NOMO-1 treated with DMSO at 0.1 percent for 48 hours (cell line): Measurements from ENCODE around the gene LOXHD1.
A peak's percentile ranks its signal among the peaks of the same experiment; 100 is the strongest.

Experiments used
- DNase-seq: peaks from one replicate; lab custom pipeline; 2025; ENCODE audit not compliant: unreplicated experiment; lab: John Stamatoyannopoulos, UW

LOXHD1 gene, protein sequence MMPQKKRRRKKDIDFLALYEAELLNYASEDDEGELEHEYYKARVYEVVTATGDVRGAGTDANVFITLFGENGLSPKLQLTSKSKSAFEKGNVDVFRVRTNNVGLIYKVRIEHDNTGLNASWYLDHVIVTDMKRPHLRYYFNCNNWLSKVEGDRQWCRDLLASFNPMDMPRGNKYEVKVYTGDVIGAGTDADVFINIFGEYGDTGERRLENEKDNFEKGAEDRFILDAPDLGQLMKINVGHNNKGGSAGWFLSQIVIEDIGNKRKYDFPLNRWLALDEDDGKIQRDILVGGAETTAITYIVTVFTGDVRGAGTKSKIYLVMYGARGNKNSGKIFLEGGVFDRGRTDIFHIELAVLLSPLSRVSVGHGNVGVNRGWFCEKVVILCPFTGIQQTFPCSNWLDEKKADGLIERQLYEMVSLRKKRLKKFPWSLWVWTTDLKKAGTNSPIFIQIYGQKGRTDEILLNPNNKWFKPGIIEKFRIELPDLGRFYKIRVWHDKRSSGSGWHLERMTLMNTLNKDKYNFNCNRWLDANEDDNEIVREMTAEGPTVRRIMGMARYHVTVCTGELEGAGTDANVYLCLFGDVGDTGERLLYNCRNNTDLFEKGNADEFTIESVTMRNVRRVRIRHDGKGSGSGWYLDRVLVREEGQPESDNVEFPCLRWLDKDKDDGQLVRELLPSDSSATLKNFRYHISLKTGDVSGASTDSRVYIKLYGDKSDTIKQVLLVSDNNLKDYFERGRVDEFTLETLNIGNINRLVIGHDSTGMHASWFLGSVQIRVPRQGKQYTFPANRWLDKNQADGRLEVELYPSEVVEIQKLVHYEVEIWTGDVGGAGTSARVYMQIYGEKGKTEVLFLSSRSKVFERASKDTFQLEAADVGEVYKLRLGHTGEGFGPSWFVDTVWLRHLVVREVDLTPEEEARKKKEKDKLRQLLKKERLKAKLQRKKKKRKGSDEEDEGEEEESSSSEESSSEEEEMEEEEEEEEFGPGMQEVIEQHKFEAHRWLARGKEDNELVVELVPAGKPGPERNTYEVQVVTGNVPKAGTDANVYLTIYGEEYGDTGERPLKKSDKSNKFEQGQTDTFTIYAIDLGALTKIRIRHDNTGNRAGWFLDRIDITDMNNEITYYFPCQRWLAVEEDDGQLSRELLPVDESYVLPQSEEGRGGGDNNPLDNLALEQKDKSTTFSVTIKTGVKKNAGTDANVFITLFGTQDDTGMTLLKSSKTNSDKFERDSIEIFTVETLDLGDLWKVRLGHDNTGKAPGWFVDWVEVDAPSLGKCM (N-terminal part only)

DNA sequence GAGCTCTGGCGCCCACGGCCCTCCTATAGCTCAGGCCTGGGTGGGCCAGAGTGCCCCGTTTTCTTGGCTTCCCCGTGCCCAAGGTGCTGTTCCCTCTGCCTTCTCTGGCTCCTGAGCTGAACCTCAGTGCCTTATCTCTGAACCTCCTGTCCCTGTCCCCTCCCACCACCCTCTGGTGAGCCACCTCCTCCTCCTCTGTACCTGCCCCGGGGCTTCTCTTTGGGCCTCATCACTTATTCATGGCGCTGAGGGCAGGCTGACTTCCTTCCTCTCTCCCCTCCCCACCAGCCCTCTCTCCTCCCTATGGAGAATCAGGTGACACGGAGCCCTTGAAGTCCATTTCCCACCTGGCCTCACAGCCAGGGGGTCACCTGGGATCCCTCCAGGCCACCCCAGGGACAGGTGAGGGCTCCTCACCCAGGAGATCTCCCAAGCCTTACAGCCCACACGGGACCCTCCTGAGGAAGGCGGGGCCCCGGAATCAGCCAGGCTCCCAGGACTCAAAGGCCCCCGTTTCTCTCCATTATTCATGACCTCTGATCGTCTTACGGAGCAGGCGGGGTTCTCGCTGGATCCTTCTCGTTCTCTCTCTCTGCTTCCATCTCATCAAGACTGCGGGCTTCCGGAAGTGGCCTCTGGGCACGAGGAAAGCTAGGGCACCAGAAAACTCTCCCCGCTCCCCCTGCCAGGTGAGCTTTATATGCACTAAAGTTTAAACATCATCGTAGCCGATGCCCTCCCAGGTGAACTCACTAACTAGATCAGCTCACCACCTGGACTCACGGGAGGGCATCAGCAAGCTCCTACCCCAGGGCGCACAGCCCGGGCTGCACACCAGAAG is at the start of gene LOXHD1:
LOXHD1 (minus strand) TSS at position 106 of the 841 bp plus-strand sequence. CDS start 187 bp downstream, outside the sequence.
- DNase-seq, result no peak

DNA sequence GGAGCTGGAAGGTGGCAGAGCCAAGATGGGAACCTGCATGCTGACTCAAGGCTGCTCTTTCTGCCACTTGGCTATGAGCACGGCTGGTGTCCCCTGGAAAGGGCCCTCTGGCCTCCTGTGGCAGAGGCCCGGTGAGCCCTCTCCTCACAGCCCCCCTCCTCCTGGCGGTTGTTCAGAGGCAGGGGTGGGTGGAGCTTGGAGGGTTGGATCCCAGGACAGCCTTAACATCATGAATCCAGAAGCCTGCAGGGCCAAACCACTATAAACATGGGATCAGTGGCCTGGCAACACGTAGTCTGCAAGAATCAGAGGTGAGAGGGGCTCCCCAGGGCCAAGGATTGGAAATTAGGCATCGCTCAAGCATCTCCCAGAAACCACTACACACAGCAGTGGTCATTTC is 48.5 kb upstream of the LOXHD1 start:
- no peak for DNase-seq

DNA sequence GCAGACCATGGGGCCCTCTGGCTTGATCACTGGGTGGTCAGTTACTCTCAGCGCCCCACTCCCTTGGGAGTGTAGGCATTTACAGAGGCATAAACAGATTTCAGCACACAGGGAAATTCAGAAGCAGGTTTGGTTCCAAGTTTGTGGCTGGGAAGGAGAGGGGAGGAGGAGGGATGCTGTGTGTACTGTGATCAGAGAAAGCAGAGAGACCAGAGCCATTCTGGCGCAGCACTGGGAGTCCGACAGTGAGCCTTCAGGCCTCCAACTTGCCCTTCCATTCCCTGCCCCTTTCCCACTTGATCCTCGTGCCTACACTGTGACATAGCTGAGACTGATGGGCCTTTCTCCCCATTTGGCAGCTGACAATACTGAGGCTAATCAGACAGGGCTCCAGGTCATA is 47.8 kb upstream of the LOXHD1 start:
- DNase-seq, result no peak

DNA sequence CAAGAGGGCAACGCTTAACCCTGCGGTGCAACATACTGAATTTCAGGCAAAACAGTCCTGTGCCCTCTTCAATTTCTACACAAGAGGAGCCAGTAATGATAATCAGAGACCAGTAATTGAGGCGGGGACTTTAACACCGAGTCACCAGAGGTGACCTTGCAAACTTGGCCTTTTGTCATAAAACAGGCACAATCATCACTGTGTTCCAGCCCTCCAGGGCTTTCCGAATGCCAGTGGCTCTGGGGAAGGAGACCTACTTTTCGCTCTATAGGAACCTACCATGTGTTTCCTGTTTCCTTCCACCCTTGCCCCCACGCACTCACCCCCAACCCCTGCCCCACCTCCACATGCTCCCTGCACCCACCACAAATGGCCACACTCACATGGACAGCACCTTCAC is 47.2 kb upstream of the LOXHD1 start:
- no peak for DNase-seq

DNA sequence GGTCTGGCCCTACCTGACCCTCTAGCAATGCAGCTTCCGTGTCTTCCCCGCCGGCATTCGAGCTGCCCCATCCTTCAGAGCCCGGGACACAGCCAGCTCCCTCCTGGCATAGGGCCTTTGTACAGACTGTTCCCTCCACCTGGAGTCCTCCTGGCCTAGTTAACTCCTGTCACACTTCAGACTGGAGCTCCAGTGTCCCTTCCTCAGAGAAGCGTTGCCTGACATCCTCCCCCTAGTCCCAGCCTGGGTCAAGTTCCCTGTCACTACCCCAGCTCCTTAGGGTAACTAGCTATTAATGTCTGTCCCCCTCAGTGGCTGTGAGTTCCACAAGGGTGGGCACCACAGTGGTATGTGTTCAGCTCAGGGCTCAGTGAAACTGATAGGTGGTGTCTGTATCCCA is 45.5 kb upstream of the LOXHD1 start:
- no peak for DNase-seq

DNA sequence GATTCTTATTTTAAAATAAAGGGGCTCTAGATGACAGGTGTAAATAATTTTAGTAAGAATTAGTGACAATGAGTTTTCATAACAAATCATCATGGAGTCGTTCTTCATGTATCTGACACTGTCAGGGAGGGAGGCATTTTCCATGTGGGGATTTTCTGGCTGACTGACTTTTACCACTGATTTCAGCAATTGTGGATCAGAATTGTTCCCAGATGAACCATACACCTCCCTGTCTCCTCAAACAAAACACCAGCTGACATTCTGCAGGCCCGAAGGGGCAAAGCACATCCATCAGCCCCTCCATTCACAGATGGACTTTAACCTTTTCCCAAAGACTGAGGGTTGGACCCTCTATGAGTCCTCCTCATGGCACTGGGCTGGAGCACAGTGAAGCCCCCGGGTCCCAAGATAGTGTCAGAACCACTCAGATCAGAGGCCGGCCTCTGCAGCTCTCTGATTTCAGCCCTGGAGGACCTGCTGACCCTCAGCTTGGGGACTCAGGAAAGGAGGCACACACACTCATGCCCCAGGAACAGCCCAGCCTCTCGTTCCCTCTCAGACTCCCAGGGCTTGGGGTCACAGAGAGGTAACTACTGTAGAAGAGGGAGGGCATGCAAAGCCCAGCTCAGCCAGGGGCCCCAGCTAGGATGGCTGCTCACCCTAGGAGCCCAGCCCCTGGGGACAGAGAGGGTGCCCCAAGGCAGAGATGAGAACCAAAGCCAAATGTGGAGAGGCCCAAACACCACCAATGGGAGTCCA is 43.2 kb upstream of the LOXHD1 start:
- DNase-seq, result no peak

DNA sequence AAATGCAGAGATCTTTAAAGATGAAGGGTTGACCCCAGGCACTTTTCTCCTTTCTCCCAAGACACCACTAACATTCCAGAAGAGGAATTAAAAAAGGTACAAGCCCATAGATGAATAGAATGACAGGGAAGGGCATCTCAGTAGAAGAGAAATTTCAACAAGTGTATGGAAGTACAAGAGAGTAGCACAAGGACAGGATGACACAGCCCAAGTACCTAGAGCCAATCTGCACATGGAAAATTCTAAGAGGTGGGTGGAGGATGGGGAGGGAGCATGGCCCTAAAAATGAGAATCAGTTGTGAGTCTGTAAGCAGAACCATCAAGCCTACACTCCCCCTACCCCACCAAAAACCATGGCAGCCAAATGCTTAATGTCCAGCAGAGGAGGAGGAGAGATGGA is 39.7 kb upstream of the LOXHD1 start:
- DNase-seq, result no peak

DNA sequence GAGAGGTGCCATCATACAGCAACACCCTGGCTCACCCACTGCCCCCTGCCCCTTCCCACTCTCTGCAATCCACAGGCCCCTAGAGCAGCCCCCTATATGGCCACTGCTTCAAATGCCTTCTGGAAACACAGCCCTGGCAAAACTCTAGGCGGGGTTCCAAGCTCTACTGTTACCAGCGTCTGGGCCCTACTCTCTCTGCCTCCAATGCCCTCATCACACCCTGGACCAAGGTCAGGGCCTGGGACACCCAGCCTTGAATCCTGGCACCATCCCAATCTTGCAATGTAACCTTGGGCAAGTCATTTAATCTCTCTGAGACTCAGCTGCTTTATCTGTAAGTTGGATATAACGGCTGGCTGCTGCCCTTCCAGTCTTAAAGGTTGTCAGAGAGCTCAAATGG is 39.2 kb upstream of the LOXHD1 start:
- DNase-seq, result no peak

DNA sequence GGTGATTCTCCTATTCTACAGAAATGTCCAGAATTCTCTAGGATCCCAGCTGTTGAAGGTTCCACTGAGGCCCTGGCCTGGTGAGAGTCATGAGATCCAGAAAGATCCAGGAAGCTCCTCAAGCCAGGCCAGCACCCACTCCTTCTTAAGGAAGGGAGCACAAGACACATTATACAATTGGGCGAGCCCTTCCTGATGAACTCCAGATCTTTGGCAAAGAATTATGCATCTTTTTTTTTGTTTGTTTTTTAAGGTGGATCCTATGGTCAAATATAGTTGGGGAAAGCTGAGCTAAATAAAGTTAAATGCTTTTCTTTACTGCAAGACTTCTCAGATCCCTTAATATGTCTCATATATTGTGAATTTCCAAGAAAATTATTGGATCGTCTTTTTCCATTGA is 37.0 kb upstream of the LOXHD1 start:
- DNase-seq, result no peak

DNA sequence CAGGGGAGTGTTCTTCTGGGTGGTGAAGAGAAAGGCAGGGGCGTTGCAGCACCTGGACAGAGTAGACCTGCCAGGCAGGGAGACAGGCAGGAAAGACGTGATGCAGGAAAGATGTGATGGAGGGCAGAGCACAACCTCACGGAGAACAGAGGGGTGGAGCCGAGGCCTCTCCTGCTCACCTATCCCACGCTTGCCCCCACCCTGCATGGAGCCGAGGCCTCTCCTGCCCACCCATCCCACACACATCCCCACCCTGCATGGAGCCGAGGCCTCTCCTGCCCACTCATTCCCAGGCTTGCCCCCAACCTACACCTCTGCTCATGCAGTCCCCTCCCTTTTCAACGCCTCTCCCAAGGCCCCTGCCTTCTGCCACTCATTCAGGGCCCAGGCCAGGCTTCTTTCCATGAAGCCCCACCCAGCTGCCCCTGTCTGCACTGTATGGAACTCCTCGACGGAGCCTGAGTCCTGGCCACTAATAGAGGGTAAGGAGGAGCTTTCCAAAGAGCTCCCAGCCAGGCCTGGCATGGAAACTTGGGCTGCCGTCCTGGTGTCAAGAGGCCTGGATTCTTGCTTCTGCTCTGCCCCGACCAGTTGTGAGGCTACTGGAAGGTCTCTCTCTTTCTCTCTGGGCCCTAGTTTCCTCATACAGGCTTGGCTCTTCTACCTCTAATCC is 32.0 kb upstream of the LOXHD1 start:
- DNase-seq, result no peak

DNA sequence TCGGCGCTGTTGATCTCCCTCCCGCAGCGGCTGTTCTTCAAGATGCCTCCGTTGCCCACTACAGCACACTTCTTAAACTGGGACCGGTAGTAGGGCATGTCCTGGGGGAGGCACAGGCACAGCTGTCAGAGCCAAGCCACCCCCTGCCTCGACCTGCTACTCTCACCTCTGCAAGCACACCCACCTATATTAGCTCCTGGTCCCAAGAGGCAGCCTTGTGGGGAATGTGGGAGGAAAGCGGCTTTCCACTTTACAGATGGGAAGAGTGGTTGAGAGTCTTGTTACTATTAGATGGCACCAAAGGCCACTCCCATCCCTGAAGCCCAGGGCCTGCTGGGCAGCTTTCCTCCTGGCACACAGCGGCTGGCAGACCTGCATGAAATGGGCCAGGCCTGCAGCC is 29.2 kb upstream of the LOXHD1 start:
- no peak for DNase-seq

DNA sequence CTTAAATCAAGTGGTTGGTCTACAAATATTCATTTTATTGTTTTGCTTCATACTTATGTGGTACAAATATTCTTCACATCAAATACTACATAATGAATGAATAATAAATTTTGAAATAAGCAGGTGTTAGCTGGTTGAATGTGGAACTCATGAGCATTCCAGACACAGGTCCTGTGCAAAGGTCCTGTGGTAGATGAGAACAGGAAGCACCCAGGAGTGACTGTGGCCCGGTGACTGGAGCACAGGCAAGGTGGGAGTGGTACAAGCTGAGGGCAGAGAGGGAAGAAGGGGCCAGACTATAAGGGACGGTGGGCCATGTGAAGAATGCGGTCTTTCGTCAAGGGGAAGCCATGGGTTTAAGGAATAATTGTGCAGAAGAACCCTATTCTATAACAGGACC is 26.2 kb upstream of the LOXHD1 start:
- DNase-seq, result no peak

DNA sequence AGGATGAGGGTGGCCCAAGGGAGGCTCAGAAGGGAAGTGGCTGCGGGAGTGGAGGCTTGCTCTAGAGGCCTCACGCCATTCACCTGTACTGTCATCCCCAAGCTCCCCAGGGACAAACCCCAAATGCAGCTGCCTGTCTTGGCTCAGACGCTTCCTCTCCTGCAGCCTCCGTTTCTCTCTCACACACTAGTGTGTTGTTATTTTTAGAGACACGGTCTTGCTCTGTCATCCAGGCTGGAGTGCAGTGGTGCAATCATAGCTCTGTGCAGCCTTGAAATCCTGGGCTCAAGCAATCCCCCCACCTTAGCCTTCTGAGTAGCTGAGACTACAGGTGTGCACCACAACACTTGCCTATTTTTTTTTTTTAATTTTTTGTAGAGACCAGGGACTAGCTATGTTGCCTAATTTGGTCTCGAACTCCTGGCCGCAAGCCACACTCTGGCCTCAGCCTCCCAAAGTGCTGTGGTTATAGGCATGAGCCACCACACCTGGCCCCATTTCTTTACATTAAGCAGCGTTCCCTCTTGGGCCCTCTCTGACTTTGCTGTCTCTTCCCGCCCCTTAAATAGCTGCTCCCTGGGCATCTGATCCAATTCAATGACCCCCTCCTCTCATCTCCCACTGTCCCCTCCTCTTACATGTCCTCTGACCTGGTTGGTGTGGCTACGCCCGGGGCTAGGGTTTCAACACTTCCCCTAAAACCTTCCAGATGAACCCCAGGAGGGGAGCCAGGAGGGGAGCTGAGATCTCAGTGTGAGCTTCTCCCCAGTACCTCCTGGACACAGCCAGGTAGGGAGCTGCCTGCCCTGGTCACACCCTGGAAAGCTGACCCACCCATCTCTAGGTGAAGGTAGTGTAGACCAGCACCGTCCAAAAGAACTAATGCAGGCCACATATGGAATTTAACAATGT is 24.0 kb upstream of the LOXHD1 start:
- peak; percentile 38 for DNase-seq

DNA sequence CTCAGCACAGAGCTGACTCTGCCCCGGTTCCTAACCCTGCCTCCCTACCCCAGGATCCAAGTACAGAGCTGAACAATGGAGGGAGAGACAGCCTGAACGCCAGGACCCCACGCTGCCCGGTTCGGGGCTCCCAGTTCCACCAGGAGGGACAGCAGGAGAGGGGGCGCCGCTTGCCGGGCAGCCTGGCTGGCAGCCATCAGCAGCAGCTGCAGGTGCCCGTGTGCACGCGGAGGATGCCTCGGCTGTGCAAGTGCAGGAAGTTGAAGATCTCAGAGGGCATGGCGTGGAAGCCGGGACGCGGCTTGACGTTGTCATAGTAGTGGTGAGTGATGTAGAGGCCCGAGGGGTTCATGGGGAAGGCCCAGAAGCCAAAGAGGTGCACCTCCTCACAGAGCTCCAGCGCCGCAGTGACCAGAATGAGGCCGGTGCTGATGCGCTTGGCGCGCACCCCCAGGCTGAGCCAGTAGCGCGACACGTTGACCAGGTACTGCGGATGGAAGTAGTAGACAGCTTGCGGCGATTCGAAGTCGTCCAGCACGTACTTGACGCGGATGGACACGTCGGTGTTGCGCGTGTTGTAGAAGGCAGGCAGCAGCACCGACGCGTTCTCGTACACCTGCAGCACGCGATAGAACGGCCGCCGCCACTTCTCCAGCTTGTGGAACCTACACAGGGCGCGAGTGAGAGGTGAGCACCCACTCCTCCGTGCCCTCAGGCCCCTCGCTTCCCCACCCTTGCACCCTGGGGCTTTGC is 23.0 kb upstream of the LOXHD1 start:
- no peak for DNase-seq

DNA sequence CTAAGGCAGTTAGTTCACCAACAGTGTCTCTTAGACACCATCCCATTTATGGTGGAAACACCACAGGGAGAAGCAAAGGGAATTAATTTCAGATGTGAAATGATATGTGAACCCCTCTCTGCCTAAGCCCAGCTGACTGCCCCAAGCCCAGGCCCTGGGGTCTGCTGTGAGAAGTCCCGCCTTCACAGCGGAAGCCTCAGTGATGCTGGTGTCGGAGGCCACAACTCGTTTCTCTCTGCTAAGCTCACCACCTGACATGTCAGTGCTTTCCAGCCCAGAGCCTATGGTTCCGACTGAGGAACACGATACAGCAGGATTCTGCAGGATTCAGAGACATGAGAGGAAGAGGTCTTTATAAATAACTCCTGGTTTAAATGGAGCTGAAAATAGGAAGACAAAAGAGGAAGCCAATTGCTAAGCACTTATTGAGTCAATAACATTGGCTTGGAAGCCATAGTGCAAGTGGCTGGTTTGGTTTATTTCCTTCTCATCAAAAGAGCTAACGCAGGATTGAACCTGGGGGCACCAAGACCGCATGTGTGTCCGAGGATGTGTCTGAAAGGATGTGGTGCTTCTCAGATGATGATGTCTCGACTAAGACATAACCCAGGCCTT is 21.9 kb upstream of the LOXHD1 start:
- DNase-seq, result peak; percentile 73

DNA sequence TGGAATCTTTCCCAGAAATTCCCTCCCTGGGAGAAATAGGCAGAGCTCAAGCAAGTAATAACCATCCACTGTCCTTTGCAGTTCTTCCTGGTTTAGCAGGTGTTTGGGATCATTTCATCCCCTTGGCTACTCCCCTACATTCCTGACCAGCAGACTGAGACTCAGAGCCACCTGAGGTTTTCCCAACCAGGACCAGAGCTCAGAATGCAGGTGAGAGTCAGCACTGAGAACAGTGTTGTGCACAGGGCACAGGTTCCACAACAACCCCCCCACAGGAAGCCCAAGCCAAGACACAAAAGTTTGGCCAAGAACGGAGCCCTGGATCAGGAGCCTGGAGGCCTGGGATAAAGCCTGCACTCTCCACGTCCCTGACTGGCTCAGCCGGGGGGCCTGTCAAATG is 21.0 kb upstream of the LOXHD1 start:
- DNase-seq, result no peak

DNA sequence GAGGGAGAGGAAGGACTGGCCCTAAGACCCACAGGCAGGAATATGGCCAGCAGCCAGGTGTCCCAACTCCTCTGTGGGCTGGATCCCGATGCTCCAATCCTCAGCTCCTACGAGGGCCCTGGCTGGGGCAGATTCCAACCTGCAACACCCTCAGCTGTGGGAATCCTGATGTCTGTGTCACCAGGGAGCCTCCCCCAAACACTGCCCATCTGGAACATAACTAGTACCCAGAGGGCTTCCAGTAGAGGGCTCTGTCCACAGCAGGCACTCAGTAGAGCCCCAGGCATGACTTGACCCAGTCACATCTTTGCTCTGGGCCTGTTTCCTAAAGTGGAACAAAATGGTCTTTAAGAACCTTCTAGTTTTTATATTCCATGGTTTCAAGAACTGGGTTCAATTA is 20.6 kb upstream of the LOXHD1 start:
- no peak for DNase-seq
